Activated CD8-positive, alpha-beta memory T cell treated with anti-CD3 and anti-CD28 coated beads, Interleukin-2, amount 50 U/mL, for 24 hours (primary cell): Measurements from ENCODE around the gene SLC35F3.

Experiments used
- DNase-seq: peaks from one replicate; pipeline ENCODE4 v3.0.0-alpha.2; 2020; ENCODE audit errors: extremely low read depth

SLC35F3 gene

GRCh38 chr1:234368320-234369032 is 464.0 kb downstream of the SLC35F3 start:
- DNase-seq, result no peak

- no peak for DNase-seq
Measured at GRCh38 chr1:234369033-234369430, 464.6 kb downstream of the SLC35F3 start.

- no peak for DNase-seq
Measured at GRCh38 chr1:234369784-234370183, 465.3 kb downstream of the SLC35F3 start.

- no peak for DNase-seq
Measured at GRCh38 chr1:234371414-234371813, 466.9 kb downstream of the SLC35F3 start.

GRCh38 chr1:234372011-234372757 is 467.7 kb downstream of the SLC35F3 start:
- DNase-seq, result no peak

GRCh38 chr1:234373064-234373958 is 468.8 kb downstream of the SLC35F3 start, which contains the start of gene COA6:
Gene COA6 (plus strand): TSS chr1:234373456. CDS start chr1:234373467, 11 bp downstream.
- peak; percentile 78 for DNase-seq

GRCh38 chr1:234373959-234374254 is 469.4 kb downstream of the SLC35F3 start:
- no peak for DNase-seq
